ENCODE measurements around the gene KIAA0232.
"Not testable (repeated sequence)": the region's sequence is repeated elsewhere in the genome, so short reads cannot be mapped to it uniquely, and the experiment has no call there.

The KIAA0232 gene

GRCh38 chr4:6908432-6909112, 126.0 kb downstream of the KIAA0232 start:
- DNase-seq = no peak
- in situ Hi-C loops (cut with MboI; ENCODE audit: low pct_unique_long_range_greater_than_20kb, low sequenced_read_pairs) = no loop called here

- in situ Hi-C loops (cut with MboI; ENCODE audit: low pct_unique_long_range_greater_than_20kb, low sequenced_read_pairs) = no loop called here
- peak; percentile 92 for DNase-seq
Observed at GRCh38 chr4:6909113-6909969, 126.8 kb downstream of the KIAA0232 start, which contains the start of gene TBC1D14. TBC1D14 (plus strand) TSS chr4:6909826; CDS start chr4:6923390, 13,564 bp downstream.

- in situ Hi-C loops (cut with MboI; ENCODE audit: low pct_unique_long_range_greater_than_20kb, low sequenced_read_pairs) = no loop called here
- no peak for DNase-seq
Observed at GRCh38 chr4:6909970-6910339, 127.4 kb downstream of the KIAA0232 start.

GRCh38 chr4:6910340-6910959, 127.9 kb downstream of the KIAA0232 start:
- peak; percentile 50 for DNase-seq
- in situ Hi-C loops (cut with MboI; ENCODE audit: low pct_unique_long_range_greater_than_20kb, low sequenced_read_pairs) = no loop called here

GRCh38 chr4:6910960-6911874, 128.7 kb downstream of the KIAA0232 start:
- in situ Hi-C loops (cut with MboI; ENCODE audit: low pct_unique_long_range_greater_than_20kb, low sequenced_read_pairs) = no loop called here
- no peak for DNase-seq

- DNase-seq; in situ Hi-C loops (cut with MboI; ENCODE audit: low pct_unique_long_range_greater_than_20kb, low sequenced_read_pairs): not testable (repeated sequence)
Observed at GRCh38 chr4:6911917-6912316, 129.4 kb downstream of the KIAA0232 start.

GRCh38 chr4:6912441-6912840, 129.9 kb downstream of the KIAA0232 start:
- in situ Hi-C loops (cut with MboI; ENCODE audit: low pct_unique_long_range_greater_than_20kb, low sequenced_read_pairs) = no loop called here
- DNase-seq = peak; percentile 57

GRCh38 chr4:6913350-6913905, 130.9 kb downstream of the KIAA0232 start:
- DNase-seq = no peak
- in situ Hi-C loops (cut with MboI; ENCODE audit: low pct_unique_long_range_greater_than_20kb, low sequenced_read_pairs) = no loop called here

- in situ Hi-C loops (cut with MboI; ENCODE audit: low pct_unique_long_range_greater_than_20kb, low sequenced_read_pairs) = no loop called here
- no peak for DNase-seq
Observed at GRCh38 chr4:6914448-6914847, 131.9 kb downstream of the KIAA0232 start.

- no peak for DNase-seq
- in situ Hi-C loops (cut with MboI; ENCODE audit: low pct_unique_long_range_greater_than_20kb, low sequenced_read_pairs) = no loop called here
Observed at GRCh38 chr4:6915041-6916005, 132.8 kb downstream of the KIAA0232 start.

- no peak for DNase-seq
- in situ Hi-C loops (cut with MboI; ENCODE audit: low pct_unique_long_range_greater_than_20kb, low sequenced_read_pairs) = no loop called here
Observed at GRCh38 chr4:6916069-6916586, 133.6 kb downstream of the KIAA0232 start.

GRCh38 chr4:6916587-6917460, 134.3 kb downstream of the KIAA0232 start:
- in situ Hi-C loops (cut with MboI; ENCODE audit: low pct_unique_long_range_greater_than_20kb, low sequenced_read_pairs) = no loop called here
- peak; percentile 91 for DNase-seq

- in situ Hi-C loops (cut with MboI; ENCODE audit: low pct_unique_long_range_greater_than_20kb, low sequenced_read_pairs) = no loop called here
- peak; percentile 94 for DNase-seq
Observed at GRCh38 chr4:6917461-6918271, 135.1 kb downstream of the KIAA0232 start.

GRCh38 chr4:6918338-6918737, 135.8 kb downstream of the KIAA0232 start:
- DNase-seq = peak; percentile 58

GRCh38 chr4:6920171-6920570, 137.6 kb downstream of the KIAA0232 start:
- in situ Hi-C loops (cut with MboI; ENCODE audit: low pct_unique_long_range_greater_than_20kb, low sequenced_read_pairs) = no loop called here
- no peak for DNase-seq

More at GRCh38 chr4:6918338-6918737, 135.8 kb downstream of the KIAA0232 start:
- in situ Hi-C loops (cut with MboI; ENCODE audit: low pct_unique_long_range_greater_than_20kb, low sequenced_read_pairs) = no loop called here

GRCh38 chr4:6923507-6923906, 141.0 kb downstream of the KIAA0232 start:
- in situ Hi-C loops (cut with MboI; ENCODE audit: low pct_unique_long_range_greater_than_20kb, low sequenced_read_pairs) = no loop called here
- DNase-seq = no peak

Data from KBM-7 (cell line).